Activated CD4-positive, alpha-beta memory T cell treated with anti-CD3 and anti-CD28 coated beads for 36 hours (primary cell): Measurements from ENCODE around the gene USP3. TPM values are rescaled to one million over a fixed set of nuclear protein-coding genes. Genes with fewer than 3 reads are reported as not detected.
"Not testable (repeated sequence)": the region's sequence is repeated elsewhere in the genome, so short reads cannot be mapped to it uniquely, and the experiment has no call there.

ENCODE experiments used
- CTCF ChIA-PET: fragments of 350-600 bp; sonication (Branson Sonifier 250); formaldehyde crosslinking; loops from one replicate; lab custom pipeline; 2021; ENCODE audit warnings: antibody characterized with exemption, inconsistent platforms; lab: Charles Lee
- POLR2A ChIA-PET: fragments of 350-600 bp; sonication (Branson Sonifier 250); formaldehyde crosslinking; loops from one replicate; lab custom pipeline; 2021; ENCODE audit warnings: antibody characterized with exemption; lab: Charles Lee
- DNase-seq: peaks from one replicate; pipeline ENCODE4 v3.0.0-alpha.2; 2020
- H3K27ac Mint-ChIP-seq: one replicate; pipeline ENCODE4 v1.8.0; 2021; ENCODE audit warnings: mixed read lengths
- H3K27me3 Mint-ChIP-seq: one replicate; pipeline ENCODE4 v1.8.0; 2021; ENCODE audit warnings: mixed read lengths
- H3K36me3 Mint-ChIP-seq: one replicate; pipeline ENCODE4 v1.8.0; 2021; ENCODE audit warnings: mixed read lengths
- H3K4me1 Mint-ChIP-seq: one replicate; pipeline ENCODE4 v1.8.0; 2021; ENCODE audit warnings: low read depth, mixed read lengths
- H3K4me3 Mint-ChIP-seq: one replicate; pipeline ENCODE4 v1.8.0; 2021; ENCODE audit warnings: mild to moderate bottlenecking, mixed read lengths
- H3K9me3 Mint-ChIP-seq: one replicate; pipeline ENCODE4 v1.8.0; 2021; ENCODE audit warnings: mixed read lengths
- intact Hi-C: fragments of 100-400 bp; cut with micrococcal nuclease; formaldehyde crosslinking; loops from one replicate; pipeline ENCODE4 v1.15.1; 2023
- total RNA-seq, 2 experiments: library from RNA; stranded (reverse); gene quantifications; one replicate each; pipeline ENCODE4 v1.2.3, GENCODE V29; 2021

Gene USP3
- total RNA-seq, 2 experiments from 2014 or later, result 46.1 to 48.9 TPM

DNA sequence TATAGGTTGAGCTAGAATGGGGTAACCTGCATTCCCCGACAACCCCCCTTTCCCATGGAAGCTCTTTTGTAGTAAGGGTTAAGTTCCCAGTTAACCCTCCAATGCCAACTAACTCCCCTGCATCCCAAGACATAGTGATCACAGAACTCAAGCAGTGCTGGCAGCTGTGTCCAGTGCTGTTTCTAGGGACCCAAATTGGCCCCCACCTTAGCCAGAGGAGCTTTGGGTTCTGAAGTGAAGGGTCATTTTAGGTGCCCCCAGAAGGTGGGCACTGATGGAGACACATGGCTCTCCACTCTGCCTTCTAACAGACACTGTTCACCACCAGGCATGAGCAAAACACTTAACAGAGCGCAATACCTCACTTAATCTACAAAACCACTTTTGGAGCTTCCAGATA, 99.9 kb downstream of the USP3 start:
- CTCF ChIA-PET, result interaction anchor here (0.6 to 9.3 kb wide), 7 partner anchors 70 to 442 kb away, joined by 3 to 69 read pairs (median 3); partner anchors contain the start of gene DAPK2
- DNase-seq, result no peak
- H3K9me3 Mint-ChIP-seq, result no peaks in the 10 kb centered on the region
- POLR2A ChIA-PET, result interaction anchor here (1.1 to 1.2 kb wide), 2 partner anchors 458 to 489 kb away, joined by 3 read pairs; partner anchors contain the start of gene CIAO2A
- intact Hi-C loops, result loop anchor here (10.0 kb wide), 1 partner anchor 491 kb away; the partner anchor contains the start of genes CIAO2A and SNX1
- H3K4me3 Mint-ChIP-seq, result no peak overlapping the region
- H3K27ac Mint-ChIP-seq, result no peak overlapping the region
- no peaks in the 10 kb centered on the region for H3K27me3 Mint-ChIP-seq
- H3K4me1 Mint-ChIP-seq, result peaks cover 38% of the 10 kb centered on the region
- H3K36me3 Mint-ChIP-seq, result peaks cover 8% of the 10 kb centered on the region

DNA sequence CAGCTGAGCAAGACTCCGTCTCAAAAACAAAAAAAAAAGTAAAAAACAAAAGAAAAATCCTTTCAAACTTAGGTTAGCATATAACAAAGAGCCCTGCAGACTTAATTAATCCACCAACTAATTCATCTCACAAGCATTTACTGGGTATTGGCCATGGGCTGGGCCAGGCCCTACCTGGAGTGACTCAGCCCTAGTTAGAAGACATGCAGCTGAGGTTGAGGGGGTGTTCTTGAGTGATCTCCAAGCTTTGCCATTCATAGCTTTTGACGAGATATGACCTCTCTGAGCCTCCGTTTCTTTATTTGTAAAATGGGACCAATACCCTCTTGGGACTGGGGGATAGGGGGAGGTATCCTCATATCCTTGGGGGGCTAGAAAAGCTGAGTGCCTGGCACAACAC, 100.6 kb downstream of the USP3 start:
- Mint-ChIP-seq H3K27ac (peak overlapping the region; percentile 70), H3K4me3 (no peak overlapping the region), H3K9me3 (no peaks in the 10 kb centered on the region), H3K4me1 (peaks cover 39% of the 10 kb centered on the region), H3K27me3 (no peaks in the 10 kb centered on the region), H3K36me3 (peaks cover 8% of the 10 kb centered on the region)
- peak; percentile 32 for DNase-seq
- intact Hi-C loops, result loop anchor here (1.0 to 10.0 kb wide), 2 partner anchors 111 to 490 kb away; partner anchors contain the start of genes CIAO2A and SNX1
- CTCF ChIA-PET, result interaction anchor here (0.6 to 9.3 kb wide), 5 partner anchors 71 to 442 kb away, joined by 3 to 69 read pairs (median 4); partner anchors contain the start of gene DAPK2
- POLR2A ChIA-PET, result interaction anchor here (1.2 kb wide), 1 partner anchor 459 kb away, joined by 3 read pairs; no protein-coding TSS in a partner anchor

DNA sequence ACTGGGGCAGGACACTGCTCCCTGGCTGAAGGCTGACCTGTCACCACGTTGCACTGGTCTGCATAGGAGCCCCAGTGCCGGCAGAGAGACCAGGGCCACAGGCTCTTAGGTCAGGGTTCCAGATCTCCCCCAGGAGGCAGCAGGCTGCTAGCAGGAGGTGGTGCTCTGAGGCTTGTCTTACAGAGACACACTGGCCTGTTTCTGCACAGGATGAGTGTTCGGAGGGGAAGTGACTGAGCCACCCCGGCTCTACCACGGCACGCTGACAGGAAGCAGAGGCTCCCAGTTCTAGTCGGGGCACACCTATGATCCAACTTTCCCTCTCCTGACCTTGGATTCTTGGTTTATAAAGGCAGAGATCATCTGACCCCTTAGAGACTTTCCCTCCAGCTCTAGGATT, 101.4 kb downstream of the USP3 start:
- Mint-ChIP-seq H3K4me1 (peaks cover 47% of the 10 kb centered on the region), H3K36me3 (peaks cover 9% of the 10 kb centered on the region), H3K27ac (peak overlapping the region; percentile 86), H3K27me3 (no peaks in the 10 kb centered on the region), H3K4me3 (no peak overlapping the region), H3K9me3 (no peaks in the 10 kb centered on the region)
- POLR2A ChIA-PET, result no interaction called here
- intact Hi-C loops, result loop anchor here (1.0 to 10.0 kb wide), 2 partner anchors 112 to 489 kb away; partner anchors contain the start of genes CIAO2A and SNX1
- peak; percentile 85 for DNase-seq
- CTCF ChIA-PET, result interaction anchor here (2.7 to 9.3 kb wide), 2 partner anchors 119 to 139 kb away, joined by 8 to 69 read pairs; no protein-coding TSS in a partner anchor

DNA sequence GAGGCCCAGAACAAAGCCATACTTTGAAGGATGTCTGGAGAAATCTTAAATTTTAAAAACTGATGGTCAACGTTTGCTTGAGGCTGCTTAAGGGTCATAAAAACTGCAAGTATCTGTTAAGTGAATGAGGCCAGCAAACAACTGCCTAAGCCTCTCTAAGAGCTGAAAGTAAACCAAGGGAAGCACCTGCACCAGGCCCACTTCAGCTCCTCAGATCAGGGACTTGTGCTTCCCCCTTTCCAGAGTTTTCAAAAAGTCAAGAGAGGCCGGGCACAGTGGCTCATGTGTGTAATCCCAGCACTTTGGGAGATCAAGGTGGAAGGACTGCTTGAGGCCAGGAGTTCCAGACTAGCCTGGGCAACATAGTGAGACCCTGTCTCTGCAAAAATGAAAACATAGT, 101.9 kb downstream of the USP3 start:
- no peaks in the 10 kb centered on the region for H3K27me3 Mint-ChIP-seq
- intact Hi-C loops, result loop anchor here (10.0 kb wide), 1 partner anchor 488 kb away; the partner anchor contains the start of genes CIAO2A and SNX1
- CTCF ChIA-PET, result interaction anchor here (0.7 to 9.3 kb wide), 4 partner anchors 13 to 463 kb away, joined by 3 to 69 read pairs (median 6); no protein-coding TSS in a partner anchor
- no peaks in the 10 kb centered on the region for H3K9me3 Mint-ChIP-seq
- H3K27ac Mint-ChIP-seq, result peak overlapping the region; percentile 86
- peaks cover 9% of the 10 kb centered on the region for H3K36me3 Mint-ChIP-seq
- no peak for DNase-seq
- H3K4me3 Mint-ChIP-seq, result no peak overlapping the region
- POLR2A ChIA-PET, result no interaction called here
- peaks cover 50% of the 10 kb centered on the region for H3K4me1 Mint-ChIP-seq

DNA sequence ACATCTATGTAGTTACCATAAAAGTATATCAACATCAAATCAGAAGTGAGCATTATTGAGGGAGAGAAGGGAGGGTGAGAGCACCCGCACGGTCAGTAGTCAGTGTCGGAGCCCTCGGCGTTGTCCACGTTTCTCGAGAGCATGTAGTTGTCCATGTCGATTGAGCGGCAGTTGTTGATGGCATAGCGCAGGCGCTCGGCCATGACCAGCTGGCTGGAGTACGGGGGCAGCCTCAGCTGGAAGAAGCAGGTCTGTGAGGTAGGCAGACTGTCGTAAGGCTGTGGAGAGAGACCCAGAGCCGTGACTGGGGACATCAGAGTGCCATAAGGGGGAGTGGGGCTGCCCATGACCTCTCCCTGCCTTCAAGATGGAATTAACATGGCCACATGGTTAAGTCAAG, 104.6 kb downstream of the USP3 start:
- H3K27ac Mint-ChIP-seq, result peak overlapping the region; percentile 34

DNA sequence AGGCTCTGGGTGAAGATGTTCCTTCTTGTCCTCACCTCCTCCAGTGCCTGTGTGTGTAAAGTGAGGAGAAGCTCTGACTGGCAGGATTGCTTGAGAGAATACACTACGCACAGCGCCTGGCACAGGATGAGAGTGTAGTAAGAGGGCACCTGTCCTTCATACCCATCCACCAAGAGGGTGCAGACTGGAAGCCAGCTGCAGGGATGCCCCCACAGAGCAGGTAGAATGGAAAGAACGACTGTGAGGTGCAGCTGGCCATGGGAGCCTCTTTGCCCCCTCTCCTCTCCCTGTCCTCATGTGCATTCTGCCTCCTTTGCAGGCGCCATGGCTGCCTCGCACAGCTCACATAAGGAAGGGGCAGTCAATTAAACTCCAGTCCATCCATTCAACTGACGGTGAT, 105.1 kb downstream of the USP3 start:
- peak overlapping the region; percentile 33 for H3K27ac Mint-ChIP-seq

More for the DNA sequence above, 104.6 kb downstream of the USP3 start:
- CTCF ChIA-PET, result interaction anchor here (1.0 to 4.5 kb wide), 12 partner anchors 9 to 463 kb away, joined by 3 to 38 read pairs (median 9); no protein-coding TSS in a partner anchor
- Mint-ChIP-seq H3K9me3 (no peaks in the 10 kb centered on the region), H3K36me3 (peaks cover 11% of the 10 kb centered on the region), H3K4me1 (peaks cover 43% of the 10 kb centered on the region), H3K4me3 (no peak overlapping the region), H3K27me3 (no peaks in the 10 kb centered on the region)
- POLR2A ChIA-PET, result interaction anchor here (1.0 kb wide), 1 partner anchor 142 kb away, joined by 4 read pairs; no protein-coding TSS in a partner anchor
- intact Hi-C loops, result loop anchor here (10.0 kb wide), 1 partner anchor 486 kb away; the partner anchor contains the start of genes CIAO2A and SNX1
- no peak for DNase-seq

DNA sequence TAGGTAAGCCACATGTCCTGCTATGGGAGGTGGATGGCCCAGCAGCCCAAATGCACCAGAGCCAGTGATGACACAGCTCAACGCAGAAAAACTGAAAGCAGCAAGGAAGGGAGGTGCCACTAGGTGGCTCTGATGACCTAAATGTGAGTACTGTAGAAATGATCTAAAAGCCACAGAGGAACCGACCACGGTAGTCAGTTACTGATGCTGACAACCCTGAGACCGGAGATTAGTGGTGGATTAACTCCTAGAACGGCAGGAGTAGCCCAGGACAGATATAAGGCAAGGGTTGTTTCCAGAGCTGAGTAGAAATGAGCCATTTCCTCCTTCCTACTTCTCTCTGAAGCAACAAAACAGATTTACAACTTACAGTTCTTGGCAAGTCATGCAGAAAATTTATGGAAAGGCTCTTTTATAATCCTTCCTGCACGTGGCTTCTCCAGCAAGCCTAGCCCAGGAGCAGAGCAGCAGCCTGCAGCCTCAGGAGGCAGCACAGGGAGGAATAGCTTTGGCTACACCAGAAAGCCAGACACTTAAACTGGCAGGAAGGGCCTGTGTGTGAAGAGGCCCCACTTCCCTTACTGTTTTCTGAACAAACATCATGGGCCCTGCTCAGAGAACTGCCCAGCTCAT, 105.9 kb downstream of the USP3 start:
- Mint-ChIP-seq H3K4me1 (peaks cover 31% of the 10 kb centered on the region), H3K27me3 (no peaks in the 10 kb centered on the region), H3K27ac (peak overlapping the region; percentile 86), H3K4me3 (no peak overlapping the region), H3K36me3 (peaks cover 15% of the 10 kb centered on the region), H3K9me3 (no peaks in the 10 kb centered on the region)
- intact Hi-C loops, result loop anchor here (1.0 to 5.0 kb wide), 7 partner anchors 57 to 457 kb away; partner anchors contain the start of gene HERC1
- ChIA-PET CTCF (interaction anchor here (0.6 to 4.5 kb wide), 51 partner anchors 10 to 544 kb away, joined by 3 to 38 read pairs (median 4); partner anchors contain the start of genes DAPK2, FBXL22 and HERC1), POLR2A (interaction anchor here (0.6 to 1.2 kb wide), 5 partner anchors 9 to 577 kb away, joined by 3 to 4 read pairs (median 3); no protein-coding TSS in a partner anchor)
- DNase-seq, result peak; percentile 89

More for the DNA sequence above, 105.1 kb downstream of the USP3 start:
- Mint-ChIP-seq H3K27me3 (no peaks in the 10 kb centered on the region), H3K9me3 (no peaks in the 10 kb centered on the region), H3K36me3 (peaks cover 11% of the 10 kb centered on the region), H3K4me3 (no peak overlapping the region), H3K4me1 (peaks cover 40% of the 10 kb centered on the region)
- DNase-seq, result no peak
- intact Hi-C loops, result loop anchor here (10.0 kb wide), 1 partner anchor 485 kb away; the partner anchor contains the start of genes CIAO2A and SNX1
- ChIA-PET CTCF (interaction anchor here (0.6 to 4.5 kb wide), 49 partner anchors 10 to 545 kb away, joined by 3 to 38 read pairs (median 4); partner anchors contain the start of genes DAPK2 and FBXL22), POLR2A (interaction anchor here (0.6 to 1.2 kb wide), 4 partner anchors 8 to 577 kb away, joined by 3 to 4 read pairs (median 4); no protein-coding TSS in a partner anchor)

DNA sequence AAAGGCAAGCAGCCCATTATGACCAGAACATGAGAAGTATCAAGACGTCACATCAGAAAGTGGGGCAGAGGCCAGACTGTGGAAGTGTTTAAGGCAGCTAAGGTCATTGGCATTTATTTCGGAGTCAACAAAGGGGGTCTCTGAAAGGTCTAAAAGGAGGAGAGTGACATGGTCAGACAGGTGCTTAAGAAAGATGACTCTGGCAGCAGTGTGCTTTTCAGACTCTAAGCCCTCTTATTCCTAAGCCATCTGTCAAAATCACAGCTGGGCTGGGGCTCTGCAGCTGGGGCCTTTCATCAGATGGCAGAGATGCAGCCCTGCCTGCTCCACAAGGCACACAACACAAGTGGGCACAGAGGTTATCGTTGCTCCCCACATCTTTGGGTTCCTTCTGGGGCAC, 106.8 kb downstream of the USP3 start:
- H3K36me3 Mint-ChIP-seq, result peaks cover 15% of the 10 kb centered on the region
- H3K27ac Mint-ChIP-seq, result peak overlapping the region; percentile 86

DNA sequence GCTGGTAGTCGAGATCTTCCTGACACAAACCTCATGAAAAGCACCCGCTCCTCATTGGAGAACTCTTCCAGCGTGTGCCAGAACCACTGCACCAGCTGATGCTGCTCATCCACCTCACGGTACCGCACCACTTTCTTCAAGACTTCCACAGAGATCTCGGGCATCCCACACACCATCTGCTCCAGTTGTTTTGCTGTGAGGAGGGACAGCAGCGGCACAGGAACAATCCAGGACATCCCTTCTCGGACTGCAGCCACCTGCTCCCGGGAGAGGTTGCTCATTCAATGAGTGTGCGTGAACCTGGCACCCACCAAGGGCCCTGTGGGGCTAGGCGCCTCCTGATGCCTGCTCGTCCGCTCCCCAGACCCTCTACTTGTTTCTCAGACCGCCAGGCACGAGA, 107.9 kb downstream of the USP3 start:
- POLR2A ChIA-PET, result no interaction called here
- Mint-ChIP-seq H3K27ac (peak overlapping the region; percentile 29), H3K36me3 (peaks cover 14% of the 10 kb centered on the region)

More for the DNA sequence above, 106.8 kb downstream of the USP3 start:
- Mint-ChIP-seq H3K4me1 (peaks cover 22% of the 10 kb centered on the region), H3K27me3 (no peaks in the 10 kb centered on the region), H3K4me3 (no peak overlapping the region), H3K9me3 (no peaks in the 10 kb centered on the region)
- POLR2A ChIA-PET, result interaction anchor here (0.9 kb wide), 1 partner anchor 145 kb away, joined by 3 read pairs; no protein-coding TSS in a partner anchor
- intact Hi-C loops, result loop anchor here (2.0 to 5.0 kb wide), 5 partner anchors 56 to 400 kb away; partner anchors contain the start of gene HERC1
- DNase-seq, result no peak
- CTCF ChIA-PET, result interaction anchor here (0.6 to 4.5 kb wide), 9 partner anchors 11 to 458 kb away, joined by 3 to 38 read pairs (median 8); partner anchors contain the start of gene HERC1

DNA sequence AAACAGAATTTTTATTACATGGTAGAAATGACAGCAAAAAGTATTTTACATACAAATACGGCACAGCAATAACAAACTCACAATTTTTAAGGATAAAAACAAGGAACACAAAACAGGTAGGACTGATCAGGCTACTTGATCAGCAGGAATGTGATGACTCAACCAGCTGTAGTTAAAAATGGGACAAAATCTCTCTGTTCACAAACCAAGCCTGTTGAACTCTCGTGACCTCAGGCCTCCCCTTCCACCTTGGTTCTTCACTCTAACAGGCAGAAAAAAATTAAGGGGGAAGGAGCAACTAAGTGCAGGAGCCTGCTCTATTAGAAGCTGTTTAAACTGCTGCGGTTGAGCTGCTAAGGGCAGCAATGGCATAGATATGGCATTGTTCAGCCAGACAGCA, 111.5 kb downstream of the USP3 start:
- ChIA-PET POLR2A (no interaction called here), CTCF (interaction anchor here (1.0 kb wide), 1 partner anchor 431 kb away, joined by 3 read pairs; no protein-coding TSS in a partner anchor)
- Mint-ChIP-seq H3K27ac (no peak overlapping the region), H3K4me1 (peaks cover 2% of the 10 kb centered on the region), H3K9me3 (peaks cover 2% of the 10 kb centered on the region), H3K36me3 (peaks cover 13% of the 10 kb centered on the region), H3K27me3 (no peaks in the 10 kb centered on the region), H3K4me3 (no peak overlapping the region)
- DNase-seq, result no peak
- intact Hi-C loops, result no loop called here

More for the DNA sequence above, 107.9 kb downstream of the USP3 start:
- CTCF ChIA-PET, result interaction anchor here (1.3 to 4.5 kb wide), 2 partner anchors 12 to 146 kb away, joined by 3 to 38 read pairs; no protein-coding TSS in a partner anchor
- intact Hi-C loops, result loop anchor here (5.0 kb wide), 4 partner anchors 55 to 220 kb away; partner anchors contain the start of gene HERC1
- H3K27me3 Mint-ChIP-seq, result no peaks in the 10 kb centered on the region
- peaks cover 17% of the 10 kb centered on the region for H3K4me1 Mint-ChIP-seq
- H3K9me3 Mint-ChIP-seq, result no peaks in the 10 kb centered on the region
- DNase-seq, result no peak
- no peak overlapping the region for H3K4me3 Mint-ChIP-seq

DNA sequence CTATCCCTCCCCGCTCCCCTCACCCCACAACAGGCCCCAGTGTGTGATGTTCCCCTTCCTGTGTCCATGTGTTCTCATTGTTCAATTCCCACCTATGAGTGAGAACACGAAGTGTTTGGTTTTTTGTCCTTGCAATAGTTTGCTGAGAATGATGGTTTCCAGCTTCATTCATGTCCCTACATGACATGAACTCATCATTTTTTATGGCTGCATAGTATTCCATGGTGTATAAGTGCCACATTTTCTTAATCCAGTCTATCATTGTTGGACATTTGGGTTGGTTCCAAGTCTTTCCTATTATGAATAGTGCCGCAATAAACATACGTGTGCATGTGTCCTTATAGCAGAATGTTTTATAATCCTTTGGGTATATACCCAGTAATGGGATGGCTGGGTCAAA, 112.8 kb downstream of the USP3 start:
- H3K4me1 Mint-ChIP-seq, H3K27ac Mint-ChIP-seq, H3K27me3 Mint-ChIP-seq, H3K9me3 Mint-ChIP-seq, H3K4me3 Mint-ChIP-seq, DNase-seq, intact Hi-C loops, POLR2A ChIA-PET: not testable (repeated sequence)
- CTCF ChIA-PET, result interaction anchor here (0.7 kb wide), 1 partner anchor 429 kb away, joined by 3 read pairs; the partner anchor contains the start of gene DAPK2
- H3K36me3 Mint-ChIP-seq, result peaks cover 20% of the 10 kb centered on the region
